OCI-LY1 (cell line): ENCODE data around the gene MAP7D3.
"Not testable (repeated sequence)": the region's sequence is repeated elsewhere in the genome, so short reads cannot be mapped to it uniquely, and the experiment has no call there.

Experiments
- CTCF ChIP-seq: fragments of 200-600 bp; sonication (generic), shearing (Covaris generic); IDR thresholded peaks from 2 replicates; pipeline ENCODE4 v1.5.1; 2017; ENCODE audit warnings: mild to moderate bottlenecking, antibody characterized with exemption, low read length, moderate library complexity, mixed read lengths
- EZH2 ChIP-seq: fragments of 200-600 bp; sonication (generic), shearing (Covaris generic); IDR thresholded peaks from 2 replicates; pipeline ENCODE4 v1.8.0; 2017; ENCODE audit warnings: borderline replicate concordance, mixed run types, mild to moderate bottlenecking, antibody characterized with exemption, low read length, moderate library complexity, mixed read lengths

GRCh38 chrX:136286375-136286774 is 35.2 kb upstream of the MAP7D3 start:
- not testable (repeated sequence) for TF ChIP-seq CTCF, EZH2
